Upper lobe of left lung (tissue), 4 donors: ENCODE measurements around the gene TNFAIP8.

Experiments used
- CTCF ChIP-seq, 6 experiments: fragments of 450-650 bp in 4 of 6; fragments of 200-600 bp in 2 of 6; sonication (generic) in 2 of 6; IDR thresholded peaks; one replicate each; pipeline ENCODE4 v1.5.1; 2016 to 2019; ENCODE audit warnings: antibody characterized with exemption in 6 of 6
- EP300 ChIP-seq, 4 donors: sonication (generic); formaldehyde crosslinking; IDR thresholded peaks; one replicate each; pipeline ENCODE4 v1.5.1; 2017; ENCODE audit warnings: antibody characterized with exemption in 4 of 4, control low read depth in 2 of 4
- POLR2A ChIP-seq, 4 donors: fragments of 450-650 bp; IDR thresholded peaks; one replicate each; pipeline ENCODE4 v1.5.1; 2016 to 2017; ENCODE audit warnings: antibody characterized with exemption in 4 of 4, mild to moderate bottlenecking in 2 of 4
- POLR2AphosphoS5 ChIP-seq, 2 donors: sonication (generic); formaldehyde crosslinking; IDR thresholded peaks; one replicate each; pipeline ENCODE4 v1.5.1; 2017; ENCODE audit warnings: antibody characterized with exemption in 2 of 2

- no peak for TF ChIP-seq CTCF (IDR thresholded peaks at IDR 0.05)
- TF ChIP-seq POLR2A (IDR thresholded peaks at IDR 0.05) = no peak
- no peak for TF ChIP-seq POLR2AphosphoS5 (IDR thresholded peaks at IDR 0.05)
- TF ChIP-seq EP300 (IDR thresholded peaks at IDR 0.05) = no peak
These were observed 34.6 kb downstream of the TNFAIP8 start for GRCh38 chr5:119390404-119390803.
